CD4-positive, alpha-beta T cell treated with Interleukin-17A for 4 hours (primary cell): Measurements from ENCODE around the gene WDR20.
"Not testable (repeated sequence)": the region's sequence is repeated elsewhere in the genome, so short reads cannot be mapped to it uniquely, and the experiment has no call there.

Experiments used
- DNase-seq: peaks from one replicate; pipeline ENCODE4 v3.0.0-alpha.2; 2020; ENCODE audit warnings: mixed read lengths

Gene WDR20

GRCh38 chr14:102241147-102241546, 101.5 kb downstream of the WDR20 start:
- no peak for DNase-seq

GRCh38 chr14:102243795-102244194, 104.1 kb downstream of the WDR20 start:
- not testable (repeated sequence) for DNase-seq

- DNase-seq: no peak
Measured at GRCh38 chr14:102246071-102246470, 106.4 kb downstream of the WDR20 start.

- DNase-seq: no peak
Measured at GRCh38 chr14:102248121-102248520, 108.4 kb downstream of the WDR20 start.

- no peak for DNase-seq
Measured at GRCh38 chr14:102249041-102249440, 109.3 kb downstream of the WDR20 start.

DNA sequence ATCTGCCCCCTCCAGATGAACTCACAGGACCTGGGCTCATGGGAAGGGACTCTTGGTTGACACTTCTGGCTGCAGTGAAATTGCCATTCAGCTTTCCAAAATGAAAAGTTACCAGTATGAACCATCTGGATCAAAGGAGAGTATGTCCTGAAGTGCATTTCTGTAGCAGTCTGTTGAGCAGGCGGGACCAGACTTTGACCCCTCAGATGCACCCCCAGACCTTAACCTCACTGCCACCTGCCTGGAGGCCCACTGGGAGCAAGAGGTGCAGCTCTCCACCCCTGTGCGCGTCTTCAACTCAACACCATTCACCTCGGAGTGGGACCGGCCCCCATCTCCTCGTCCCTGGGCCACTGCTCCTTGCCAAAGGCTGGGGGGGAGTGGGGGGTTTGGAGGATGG, 110.3 kb downstream of the WDR20 start:
- DNase-seq: no peak

DNA sequence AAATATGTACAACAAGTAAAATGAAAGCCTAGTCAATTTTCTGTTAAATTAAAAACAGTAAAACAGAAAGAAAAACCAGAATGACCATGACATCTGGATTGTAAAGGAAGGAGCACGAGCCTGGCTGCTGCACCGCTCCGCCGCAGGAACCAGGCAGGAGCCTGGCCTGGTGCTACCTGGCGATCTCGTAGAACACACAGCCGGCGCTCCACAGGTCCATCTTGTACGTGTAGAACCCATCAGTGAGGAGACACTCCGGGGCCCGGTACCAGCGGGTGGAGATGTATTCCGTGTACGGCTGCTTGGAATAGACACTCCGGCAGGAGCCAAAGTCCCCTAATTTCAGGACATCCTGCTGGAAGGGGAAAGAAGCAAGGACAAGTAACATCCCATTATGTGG, 110.9 kb downstream of the WDR20 start:
- no peak for DNase-seq

- no peak for DNase-seq
Measured at GRCh38 chr14:102251161-102251560, 111.5 kb downstream of the WDR20 start.

GRCh38 chr14:102252834-102253801, 113.4 kb downstream of the WDR20 start:
- no peak for DNase-seq

GRCh38 chr14:102255401-102256190, 115.9 kb downstream of the WDR20 start:
- DNase-seq: no peak

GRCh38 chr14:102256716-102257115, 117.0 kb downstream of the WDR20 start:
- DNase-seq: no peak

DNA sequence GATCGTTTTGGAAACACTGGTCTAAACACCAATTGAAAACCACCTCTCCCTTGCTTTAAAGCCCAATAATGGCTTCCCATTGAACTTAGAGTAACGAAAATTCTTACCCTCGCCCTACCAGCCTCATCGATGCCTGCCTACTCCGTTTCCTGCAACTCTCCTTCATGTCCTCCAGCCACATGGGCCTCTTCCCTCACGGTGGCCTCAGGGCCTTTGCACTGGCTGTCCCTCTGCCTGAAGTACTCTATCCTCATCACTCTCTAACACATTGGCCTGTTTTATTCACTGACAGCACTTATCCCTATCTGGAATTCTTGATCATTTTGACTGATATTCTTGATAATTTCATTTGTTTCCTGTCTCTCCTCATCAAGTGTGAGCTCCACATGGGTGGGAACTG, 118.4 kb downstream of the WDR20 start:
- DNase-seq: no peak
